ENCODE data around the gene MAN2A1.
"Not testable (repeated sequence)": the region's sequence is repeated elsewhere in the genome, so short reads cannot be mapped to it uniquely, and the experiment has no call there.

MAN2A1 gene

DNA sequence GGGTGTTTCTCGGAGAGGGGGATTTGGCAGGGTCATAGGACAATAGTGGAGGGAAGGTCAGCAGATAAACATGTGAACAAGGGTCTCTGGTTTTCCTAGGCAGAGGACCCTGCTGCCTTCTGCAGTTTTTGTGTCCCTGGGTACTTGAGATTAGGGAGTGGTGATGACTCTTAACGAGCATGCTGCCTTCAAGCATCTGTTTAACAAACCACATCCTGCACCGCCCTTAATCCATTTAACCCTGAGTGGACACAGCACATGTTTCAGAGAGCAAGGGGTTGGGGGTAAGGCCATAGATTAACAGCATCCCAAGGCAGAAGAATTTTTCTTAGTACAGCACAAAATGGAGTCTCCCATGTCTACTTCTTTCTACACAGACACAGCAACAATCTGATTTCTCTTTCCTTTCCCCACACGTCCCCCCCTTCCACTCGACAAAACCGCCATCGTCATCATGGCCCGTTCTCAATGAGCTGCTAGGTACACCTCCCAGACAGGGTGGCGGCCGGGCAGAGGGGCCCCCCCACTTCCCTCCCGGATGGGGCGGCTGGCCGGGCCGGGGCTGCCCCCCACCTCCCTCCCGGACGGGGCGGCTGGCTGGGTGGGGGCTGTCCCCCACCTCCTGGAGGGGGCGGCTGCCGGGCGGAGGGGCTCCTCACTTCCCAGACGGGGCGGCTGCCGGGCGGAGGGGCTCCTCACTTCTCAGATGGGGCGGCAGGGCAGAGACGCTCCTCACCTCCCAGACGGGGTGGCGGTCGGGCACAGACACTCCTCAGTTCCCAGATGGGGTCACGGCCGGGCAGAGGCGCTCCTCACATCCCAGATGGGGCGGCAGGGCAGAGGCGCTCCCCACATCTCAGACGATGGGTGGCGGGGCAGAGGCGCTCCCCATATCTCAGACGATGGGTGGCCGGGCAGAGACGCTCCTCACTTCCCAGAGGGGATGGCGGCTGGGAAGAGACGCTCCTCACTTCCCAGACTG, 142.8 kb downstream of the MAN2A1 start:
- not testable (repeated sequence) for DNase-seq

GRCh38 chr5:109833946-109834345, 144.2 kb downstream of the MAN2A1 start:
- DNase-seq: no peak

DNA sequence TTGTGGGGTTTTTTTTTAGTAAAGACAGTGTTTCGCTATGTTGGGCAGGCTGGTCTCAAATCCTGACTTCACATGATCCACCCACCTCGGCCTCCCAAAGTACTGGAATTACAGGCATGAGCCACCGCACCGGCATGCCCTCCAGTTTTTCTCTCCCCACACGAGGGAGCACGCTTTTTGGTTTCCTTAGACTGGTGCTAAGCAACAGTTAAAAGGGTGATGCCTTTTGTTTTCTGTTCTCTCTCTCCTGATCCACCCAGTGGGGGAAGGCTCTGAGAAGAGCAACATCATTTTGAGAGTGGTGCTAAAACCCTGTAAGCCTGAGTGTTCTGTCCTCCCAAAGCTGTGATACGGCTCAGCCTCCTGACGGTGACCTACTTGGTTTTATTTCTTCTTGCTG, 146.6 kb downstream of the MAN2A1 start:
- DNase-seq: no peak

- DNase-seq: no peak
Observed at GRCh38 chr5:109837231-109837861, 147.6 kb downstream of the MAN2A1 start.

DNA sequence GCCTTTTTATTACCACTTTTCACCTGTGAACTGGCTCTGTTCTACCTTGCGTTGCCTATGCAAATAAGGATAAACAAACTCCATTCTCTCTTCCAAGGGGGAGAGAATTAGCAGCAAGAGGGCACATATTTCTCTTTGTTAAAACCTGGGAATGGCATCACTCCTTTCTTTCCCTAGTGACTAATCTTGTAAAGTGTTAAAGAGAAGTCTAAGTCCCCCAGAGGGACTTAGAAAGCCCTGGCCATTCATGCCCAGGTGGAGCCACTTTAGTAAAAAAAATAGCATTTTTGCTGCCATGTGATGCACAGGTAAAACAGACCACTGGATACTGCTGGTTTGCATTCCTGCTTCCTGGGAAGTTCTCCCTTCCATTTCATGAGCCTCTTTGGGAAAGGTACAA, 148.4 kb downstream of the MAN2A1 start:
- DNase-seq: no peak

DNA sequence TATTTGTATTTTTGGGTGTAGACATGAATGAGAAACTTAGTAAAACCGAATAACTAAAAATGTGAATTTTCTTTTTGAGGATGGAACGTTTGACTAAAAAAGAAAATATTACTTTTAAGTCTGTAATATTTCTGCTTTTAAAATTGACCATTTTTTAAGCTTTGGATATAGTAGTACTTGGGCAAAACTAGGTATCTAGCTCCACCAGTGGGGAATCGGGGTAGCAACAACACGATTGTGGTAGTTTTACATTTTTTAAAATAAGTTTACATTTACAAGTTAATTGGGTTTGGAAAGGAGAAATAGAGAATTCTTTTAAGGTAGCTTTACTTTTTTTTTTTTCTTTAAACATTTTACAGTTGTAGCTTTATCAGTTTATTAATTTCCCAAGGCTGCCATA, 154.4 kb downstream of the MAN2A1 start:
- DNase-seq: no peak

DNA sequence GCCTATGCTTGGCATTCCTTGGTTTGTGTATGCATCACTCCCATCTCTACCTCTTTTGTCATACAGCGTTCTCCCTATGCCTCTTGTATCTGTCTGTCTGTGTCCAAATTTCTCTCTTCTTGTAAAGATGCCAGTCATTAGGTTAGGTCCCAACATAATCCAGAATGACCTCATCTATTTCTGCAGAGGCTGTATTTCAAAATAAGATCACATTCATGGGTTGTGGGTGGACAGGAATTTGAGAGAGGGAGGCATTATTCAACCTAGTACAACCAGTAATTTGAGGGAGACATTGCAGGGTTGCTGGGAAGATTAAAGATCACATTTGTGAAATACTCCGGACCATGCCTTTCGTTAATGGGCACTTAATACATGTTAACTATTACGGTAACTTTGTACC, 155.0 kb downstream of the MAN2A1 start:
- DNase-seq: no peak

- DNase-seq: no peak
Observed at GRCh38 chr5:109848130-109848529, 158.4 kb downstream of the MAN2A1 start.

GRCh38 chr5:109849478-109850088, 159.9 kb downstream of the MAN2A1 start:
- DNase-seq: no peak

- DNase-seq: no peak
Observed at GRCh38 chr5:109852371-109853155, 162.8 kb downstream of the MAN2A1 start.

DNA sequence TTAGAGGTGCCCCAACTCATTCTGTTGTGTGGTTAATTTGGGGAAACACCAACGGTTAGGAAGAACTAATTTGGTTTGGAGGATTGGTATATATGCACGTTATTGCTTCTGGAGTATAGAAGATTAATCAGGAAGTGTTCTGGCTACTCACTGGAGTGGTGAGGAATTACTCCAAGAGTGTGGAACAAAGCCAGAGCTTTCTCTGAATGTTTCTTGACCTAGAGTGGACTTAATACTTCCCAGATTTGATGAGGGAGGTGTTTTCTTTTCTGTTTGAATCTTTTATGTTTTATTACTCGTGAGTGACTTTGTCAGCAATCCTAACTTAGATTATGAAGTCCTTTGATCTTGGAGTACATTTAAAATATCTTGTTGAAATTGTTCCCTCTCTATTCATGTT, 163.7 kb downstream of the MAN2A1 start:
- no peak for DNase-seq

DNA sequence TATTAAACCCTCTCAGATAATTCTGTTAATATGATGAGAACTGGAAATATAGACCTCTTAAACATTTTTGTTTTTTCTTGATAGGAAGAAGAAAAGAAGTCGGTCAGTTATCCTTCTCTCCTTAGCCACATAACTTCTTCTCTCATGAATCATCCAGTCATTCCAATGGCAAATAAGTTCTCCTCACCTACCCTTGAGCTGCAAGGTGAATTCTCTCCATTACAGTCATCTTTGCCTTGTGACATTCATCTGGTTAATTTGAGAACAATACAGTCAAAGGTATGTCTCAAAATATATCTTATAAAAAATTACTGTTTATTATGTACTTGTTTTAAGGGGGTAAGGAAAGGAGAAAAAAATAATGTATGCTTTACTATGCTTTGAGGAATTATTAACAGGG, 165.3 kb downstream of the MAN2A1 start:
- DNase-seq: no peak

GRCh38 chr5:109857405-109858031, 167.8 kb downstream of the MAN2A1 start:
- no peak for DNase-seq

DNA sequence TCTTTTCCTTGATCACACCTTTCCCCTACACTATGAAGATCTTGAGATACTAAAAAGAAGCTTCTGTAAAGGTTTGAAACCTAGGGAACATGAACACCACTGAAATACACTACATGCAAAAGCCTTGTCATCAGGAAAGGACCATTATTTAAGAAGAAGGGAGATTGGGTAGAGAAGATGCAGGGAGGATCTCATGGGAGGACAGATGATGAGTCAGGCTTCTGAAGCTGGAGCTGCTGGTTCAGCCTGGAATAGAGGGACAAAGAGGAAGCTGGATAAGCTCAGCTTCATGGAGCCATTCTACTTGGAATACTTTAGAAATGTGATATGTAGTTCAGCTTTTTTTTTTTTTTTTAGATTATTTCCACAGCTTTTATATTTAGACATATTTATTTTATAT, 169.8 kb downstream of the MAN2A1 start:
- DNase-seq: no peak

GRCh38 chr5:109862301-109862700, 172.6 kb downstream of the MAN2A1 start:
- no peak for DNase-seq

- DNase-seq: no peak
Observed at GRCh38 chr5:109863752-109864151, 174.0 kb downstream of the MAN2A1 start.

DNA sequence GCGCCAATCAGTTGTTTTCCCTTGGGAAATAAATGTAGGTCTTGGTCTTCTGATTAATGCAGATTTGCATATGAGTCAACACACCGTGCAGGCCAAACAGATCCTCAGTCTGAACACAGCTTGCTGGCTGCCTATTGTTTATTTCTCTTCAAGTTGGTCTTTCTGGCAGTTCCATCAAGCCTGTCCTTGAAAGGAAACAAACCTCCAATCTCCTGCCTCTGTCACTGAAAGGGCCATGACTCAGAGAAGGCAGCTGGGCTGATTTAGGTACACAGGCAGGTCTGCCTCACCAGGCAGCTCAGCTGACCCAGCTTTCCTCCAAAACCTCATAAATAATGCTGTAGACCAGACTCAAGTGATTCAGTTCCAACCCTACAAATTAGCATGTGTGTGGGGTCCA, 175.9 kb downstream of the MAN2A1 start:
- no peak for DNase-seq

GRCh38 chr5:109866051-109866450, 176.3 kb downstream of the MAN2A1 start:
- no peak for DNase-seq

GRCh38 chr5:109868737-109869136, 179.0 kb downstream of the MAN2A1 start:
- DNase-seq: no peak

DNA sequence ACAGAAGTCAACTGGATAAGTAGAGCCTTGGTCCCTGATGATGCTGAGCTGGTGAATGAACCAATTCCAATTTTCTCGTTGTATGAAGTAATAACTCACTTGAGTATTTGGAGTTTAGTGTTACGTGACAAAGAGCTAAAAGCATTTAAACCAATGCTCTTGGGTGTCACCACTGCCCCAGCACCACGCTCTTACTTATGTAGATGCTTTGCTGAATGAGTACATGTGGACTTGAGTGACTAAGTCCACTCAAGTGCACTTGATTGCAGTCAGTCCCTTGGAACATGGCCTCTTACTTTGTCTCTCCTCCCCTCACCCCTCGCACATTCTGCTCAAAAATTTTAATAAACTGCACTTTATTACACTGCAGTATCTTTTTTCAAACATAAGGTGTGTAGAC, 184.0 kb downstream of the MAN2A1 start:
- DNase-seq: no peak

DNA sequence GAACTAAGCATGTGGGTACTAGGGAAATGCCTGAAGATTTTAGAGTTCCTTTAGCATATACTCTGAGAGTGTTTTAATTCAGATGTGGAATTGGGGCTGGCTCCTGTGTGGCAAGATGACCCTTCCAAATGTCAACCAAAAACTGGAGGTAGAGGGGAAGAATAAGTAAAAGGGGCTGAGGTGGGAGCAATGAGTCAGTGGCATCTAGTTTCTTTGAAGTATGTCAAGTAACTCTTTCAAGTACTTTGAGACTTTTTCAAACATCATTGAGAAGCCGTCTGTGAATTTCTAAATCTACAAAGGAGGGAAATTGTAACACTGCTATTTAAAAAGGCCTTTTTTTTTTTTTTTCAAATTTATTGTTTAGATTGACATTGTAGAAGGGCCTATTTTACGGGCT, 184.4 kb downstream of the MAN2A1 start:
- DNase-seq: no peak

DNA sequence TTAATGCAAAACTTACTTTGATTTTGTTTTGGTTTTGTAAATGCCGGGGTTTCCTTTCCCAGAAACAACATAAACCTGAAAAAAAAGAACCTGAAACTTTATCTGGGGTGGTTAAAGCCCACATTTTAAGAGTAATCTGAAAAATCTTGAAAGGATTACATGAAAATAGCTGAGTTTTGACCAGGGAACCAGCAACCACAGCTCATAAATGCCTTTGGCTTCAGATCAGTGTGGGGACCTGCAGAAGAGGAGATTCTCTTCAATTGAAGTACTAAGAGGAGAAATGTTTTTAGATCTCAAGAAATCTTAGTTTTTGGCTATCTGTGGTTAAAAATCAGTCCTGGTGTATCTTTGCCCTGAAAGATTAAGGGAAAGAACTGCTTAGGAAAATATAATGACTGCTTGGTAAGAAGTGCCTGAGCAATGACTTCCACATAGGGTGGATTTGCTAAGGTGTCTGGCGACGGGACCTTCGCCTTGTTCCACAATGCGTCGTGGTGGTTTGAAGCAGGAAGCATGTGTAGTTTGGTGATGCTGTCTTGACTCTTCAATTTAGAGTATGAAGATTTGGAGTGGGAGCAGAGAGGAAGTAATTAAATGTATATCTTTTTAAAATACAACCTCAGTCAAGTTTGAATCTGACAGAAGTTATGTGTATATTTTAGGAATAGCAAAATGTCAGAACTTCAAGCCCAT, 186.5 kb downstream of the MAN2A1 start:
- no peak for DNase-seq
